ENCODE data around the gene SEC16A. TPM values are rescaled to one million over a fixed set of nuclear protein-coding genes. Genes with fewer than 3 reads are reported as not detected.
A peak's percentile ranks its signal among the peaks of the same experiment; 100 is the strongest.
"Not testable (repeated sequence)": the region's sequence is repeated elsewhere in the genome, so short reads cannot be mapped to it uniquely, and the experiment has no call there.

Gene SEC16A
- total RNA-seq, 6 experiments from 2014 or later: 63.2 to 98.6 (median 75.5) TPM

DNA sequence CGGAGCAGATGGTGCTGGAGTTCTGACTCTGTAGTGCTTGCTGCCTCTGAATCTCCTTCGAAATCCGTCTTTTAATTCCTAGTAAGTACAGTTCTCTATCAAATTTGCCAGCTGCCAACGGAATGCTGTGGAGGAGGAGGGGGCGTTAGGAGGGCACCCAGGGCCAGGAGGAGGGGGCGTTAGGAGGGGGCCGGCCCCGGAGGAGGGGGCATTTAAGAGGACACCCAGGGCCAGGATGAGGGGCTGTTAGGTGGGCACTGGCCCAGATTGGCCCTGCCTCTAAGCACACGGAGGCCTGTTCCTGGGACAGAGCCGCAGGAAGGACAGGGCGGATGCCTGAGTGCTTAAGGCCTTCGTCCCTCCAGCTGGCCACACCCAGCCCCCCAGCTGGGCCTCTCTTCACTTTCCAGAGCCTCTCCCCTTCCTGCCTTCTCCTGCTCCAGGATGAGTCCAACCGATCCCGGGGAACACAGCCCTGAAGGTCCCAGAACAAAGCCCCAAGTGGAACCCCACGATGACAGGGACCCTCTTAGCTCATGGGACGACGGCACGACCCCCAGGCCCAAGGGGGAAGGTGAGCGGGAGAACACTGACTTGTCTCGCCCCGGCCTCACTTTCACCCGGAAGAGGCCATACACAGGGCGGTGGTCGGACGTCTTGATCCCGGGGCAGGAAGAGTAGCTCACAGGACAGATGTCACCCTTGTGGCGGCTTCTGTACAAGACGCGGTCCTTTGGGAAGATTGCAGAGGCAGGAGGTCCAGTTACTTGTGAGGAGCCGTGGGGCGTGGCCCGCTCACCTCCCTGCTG, 53.0 kb downstream of the SEC16A start:
- Mint-ChIP-seq H3K36me3 (ENCODE audit: low read depth) (peaks cover 13% of the 10 kb centered on the region; the same call in 1 of the 2 replicates), H3K4me1 (ENCODE audit: low read depth) (no peaks in the 10 kb centered on the region), H3K4me3 (no peak overlapping the region), H3K27me3 (ENCODE audit: insufficient read depth) (peaks cover 8% of the 10 kb centered on the region), H3K9me3 (no peaks in the 10 kb centered on the region), H3K27ac (no peak overlapping the region)
- TF ChIP-seq, protein P1, sequence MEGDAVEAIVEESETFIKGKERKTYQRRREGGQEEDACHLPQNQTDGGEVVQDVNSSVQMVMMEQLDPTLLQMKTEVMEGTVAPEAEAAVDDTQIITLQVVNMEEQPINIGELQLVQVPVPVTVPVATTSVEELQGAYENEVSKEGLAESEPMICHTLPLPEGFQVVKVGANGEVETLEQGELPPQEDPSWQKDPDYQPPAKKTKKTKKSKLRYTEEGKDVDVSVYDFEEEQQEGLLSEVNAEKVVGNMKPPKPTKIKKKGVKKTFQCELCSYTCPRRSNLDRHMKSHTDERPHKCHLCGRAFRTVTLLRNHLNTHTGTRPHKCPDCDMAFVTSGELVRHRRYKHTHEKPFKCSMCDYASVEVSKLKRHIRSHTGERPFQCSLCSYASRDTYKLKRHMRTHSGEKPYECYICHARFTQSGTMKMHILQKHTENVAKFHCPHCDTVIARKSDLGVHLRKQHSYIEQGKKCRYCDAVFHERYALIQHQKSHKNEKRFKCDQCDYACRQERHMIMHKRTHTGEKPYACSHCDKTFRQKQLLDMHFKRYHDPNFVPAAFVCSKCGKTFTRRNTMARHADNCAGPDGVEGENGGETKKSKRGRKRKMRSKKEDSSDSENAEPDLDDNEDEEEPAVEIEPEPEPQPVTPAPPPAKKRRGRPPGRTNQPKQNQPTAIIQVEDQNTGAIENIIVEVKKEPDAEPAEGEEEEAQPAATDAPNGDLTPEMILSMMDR (IDR thresholded peaks at IDR 0.05): peak; percentile 11; the same call in 1 of the 2 replicates
- no peak for DNase-seq

DNA sequence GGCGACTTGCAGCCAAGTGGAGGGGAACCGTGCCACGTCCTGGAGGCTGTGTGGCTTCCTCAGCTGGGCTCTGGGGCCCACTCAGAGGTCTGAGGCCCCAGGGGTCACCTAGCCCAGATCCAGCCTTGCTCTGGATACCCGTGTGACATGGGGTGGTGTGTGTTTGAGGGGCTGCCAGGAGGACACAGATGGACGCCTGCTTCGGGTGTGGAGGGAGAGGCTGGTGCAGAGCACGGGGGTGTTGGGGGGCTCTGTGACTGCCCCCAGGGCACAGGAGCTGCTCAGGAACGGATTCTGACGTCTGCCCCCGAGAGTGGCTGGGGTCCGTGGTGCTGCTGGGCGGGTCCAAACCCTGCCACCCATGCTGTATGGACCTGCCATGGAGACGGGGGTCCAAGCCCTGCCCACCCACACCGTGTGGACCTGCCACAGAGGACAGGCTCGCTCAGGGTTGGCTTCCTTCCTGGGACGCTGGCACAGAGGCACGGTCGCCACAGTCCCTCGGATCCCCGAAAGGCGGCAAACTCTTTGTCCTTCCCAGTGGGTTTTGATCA, 53.7 kb downstream of the SEC16A start:
- peaks cover 13% of the 10 kb centered on the region; the same call in 1 of the 2 replicates for H3K36me3 Mint-ChIP-seq (ENCODE audit: low read depth)
- no peak overlapping the region for H3K4me3 Mint-ChIP-seq
- H3K9me3 Mint-ChIP-seq: no peaks in the 10 kb centered on the region
- no peak overlapping the region for H3K27ac Mint-ChIP-seq
- DNase-seq: no peak
- no peaks in the 10 kb centered on the region for H3K4me1 Mint-ChIP-seq (ENCODE audit: low read depth)
- TF ChIP-seq, protein P1 (IDR thresholded peaks at IDR 0.05): no peak
- H3K27me3 Mint-ChIP-seq (ENCODE audit: insufficient read depth): peaks cover 8% of the 10 kb centered on the region

GRCh38 chr9:136426787-136427186, 56.1 kb downstream of the SEC16A start:
- DNase-seq: no peak
- no peaks in the 10 kb centered on the region for H3K4me1 Mint-ChIP-seq (ENCODE audit: low read depth)
- peaks cover 17% of the 10 kb centered on the region; the same call in 1 of the 2 replicates for H3K36me3 Mint-ChIP-seq (ENCODE audit: low read depth)
- no peak overlapping the region for H3K4me3 Mint-ChIP-seq
- peaks cover 7% of the 10 kb centered on the region for H3K27me3 Mint-ChIP-seq (ENCODE audit: insufficient read depth)
- H3K9me3 Mint-ChIP-seq: no peaks in the 10 kb centered on the region
- H3K27ac Mint-ChIP-seq: no peak overlapping the region
- TF ChIP-seq, protein P1 (IDR thresholded peaks at IDR 0.05): no peak

- not testable (repeated sequence) for H3K4me3 Mint-ChIP-seq; H3K27me3 Mint-ChIP-seq (ENCODE audit: insufficient read depth); H3K9me3 Mint-ChIP-seq; DNase-seq; H3K4me1 Mint-ChIP-seq (ENCODE audit: low read depth)
- Mint-ChIP-seq H3K36me3 (ENCODE audit: low read depth) (peaks cover 22% of the 10 kb centered on the region), H3K27ac (peak overlapping the region; percentile 54; the same call in 1 of the 2 replicates)
These were observed 57.5 kb downstream of the SEC16A start for GRCh38 chr9:136425367-136425766.

DNA sequence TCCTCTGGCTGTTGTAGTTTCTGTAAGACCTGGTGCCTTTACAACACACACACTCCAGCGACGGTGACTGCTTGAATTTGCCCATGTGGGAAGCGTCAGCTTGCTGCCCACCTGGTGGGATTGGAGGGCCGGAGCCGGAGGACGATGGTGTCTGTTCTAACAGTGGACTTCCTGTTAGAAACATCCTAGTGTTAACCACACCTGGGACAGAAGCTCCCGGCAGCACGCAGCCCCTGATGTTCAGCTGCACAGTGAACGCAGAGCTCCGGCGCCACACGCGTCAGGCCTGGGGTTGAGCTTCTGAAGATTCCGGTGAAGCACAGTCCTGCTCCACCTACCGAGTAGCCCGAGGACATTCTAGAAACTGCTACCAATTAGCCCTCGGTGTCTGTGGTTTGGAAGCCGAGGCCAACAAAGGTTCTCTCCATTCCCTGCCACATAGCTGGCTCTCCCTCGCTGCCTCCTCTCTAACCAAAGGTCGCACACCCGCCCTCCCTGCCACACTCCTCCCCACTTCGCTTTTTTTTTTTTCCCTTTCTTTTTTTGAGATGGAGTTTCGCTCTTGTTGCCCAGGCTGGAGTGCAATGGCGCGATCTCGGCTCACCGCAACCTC, 58.0 kb downstream of the SEC16A start:
- H3K4me3 Mint-ChIP-seq: no peak overlapping the region
- H3K9me3 Mint-ChIP-seq: no peaks in the 10 kb centered on the region

More for the DNA sequence above, 58.0 kb downstream of the SEC16A start:
- H3K27me3 Mint-ChIP-seq (ENCODE audit: insufficient read depth): peaks cover 6% of the 10 kb centered on the region
- peak overlapping the region; percentile 54; the same call in 1 of the 2 replicates for H3K27ac Mint-ChIP-seq
- TF ChIP-seq, protein P1 (IDR thresholded peaks at IDR 0.05): no peak
- no peak for DNase-seq
- no peaks in the 10 kb centered on the region for H3K4me1 Mint-ChIP-seq (ENCODE audit: low read depth)
- H3K36me3 Mint-ChIP-seq (ENCODE audit: low read depth): peaks cover 22% of the 10 kb centered on the region

All from HFFc6 (cell line).